GM23338 (cell line): Measurements from ENCODE around the gene TEX101. TPM values are rescaled to one million over a fixed set of nuclear protein-coding genes. Genes with fewer than 3 reads are reported as not detected.

Source experiments
- ATAC-seq: fragments of 200-7000 bp; cut with Tn5 transposase; 3 replicates; pipeline ENCODE4 v1.9.1; 2020
- DNase-seq: peaks from one replicate; pipeline ENCODE4 v3.0.0-alpha.2; 2015; ENCODE audit warnings: low spot score
- H2AFZ ChIP-seq: fragments of 200-600 bp; sonication (generic); 2 replicates; pipeline ENCODE4 v1.8.0; 2016; ENCODE audit warnings: antibody characterized with exemption, mild to moderate bottlenecking, moderate library complexity
- H3F3A ChIP-seq: fragments of 200-600 bp; sonication (generic); replicated peaks from 2 replicates; pipeline ENCODE4 v1.8.0; 2017; ENCODE audit warnings: antibody characterized with exemption, mixed run types, low read depth
- H3K27ac ChIP-seq: fragments of 200-600 bp; sonication (generic); 2 replicates; pipeline ENCODE4 v1.6.1; 2016; ENCODE audit warnings: low read depth
- H3K27me3 ChIP-seq: fragments of 200-600 bp; sonication (generic); 2 replicates; pipeline ENCODE4 v1.8.0; 2016; ENCODE audit warnings: mild to moderate bottlenecking, mixed run types, moderate library complexity; ENCODE audit not compliant: insufficient read depth
- H3K36me3 ChIP-seq: fragments of 200-600 bp; sonication (generic); 2 replicates; pipeline ENCODE4 v1.8.0; 2016; ENCODE audit warnings: mild to moderate bottlenecking; ENCODE audit not compliant: insufficient read depth
- H3K4me1 ChIP-seq: fragments of 200-600 bp; sonication (generic); 2 replicates; pipeline ENCODE4 v1.8.0; 2016; ENCODE audit warnings: mild to moderate bottlenecking, moderate library complexity; ENCODE audit not compliant: insufficient read depth
- H3K4me2 ChIP-seq: fragments of 200-600 bp; sonication (generic); 2 replicates; pipeline ENCODE4 v1.7.1; 2017; ENCODE audit warnings: mixed run types
- H3K4me3 ChIP-seq: fragments of 200-600 bp; sonication (generic); 2 replicates; pipeline ENCODE4 v1.6.1; 2016; ENCODE audit warnings: mixed run types
- H3K79me2 ChIP-seq: fragments of 200-600 bp; sonication (generic); replicated peaks from 2 replicates; pipeline ENCODE4 v1.8.0; 2017; ENCODE audit warnings: mild to moderate bottlenecking; ENCODE audit not compliant: insufficient read depth
- H3K9me2 ChIP-seq: fragments of 200-600 bp; sonication (generic); 2 replicates; pipeline ENCODE4 v1.8.0; 2017; ENCODE audit not compliant: insufficient read depth
- H4K20me1 ChIP-seq: fragments of 200-600 bp; sonication (generic); replicated peaks from 2 replicates; pipeline ENCODE4 v1.8.0; 2017; ENCODE audit warnings: mild to moderate bottlenecking; ENCODE audit not compliant: insufficient read depth
- H3K27ac Mint-ChIP-seq: 2 replicates; pipeline ENCODE4 v1.8.0; 2020; ENCODE audit warnings: inconsistent platforms, mild to moderate bottlenecking, moderate library complexity, mixed read lengths
- H3K27me3 Mint-ChIP-seq: 3 replicates; pipeline ENCODE4 v1.8.0; 2022; ENCODE audit warnings: low read depth, mild to moderate bottlenecking, moderate library complexity, mixed read lengths, inconsistent platforms; ENCODE audit not compliant: insufficient read depth, poor library complexity
- H3K36me3 Mint-ChIP-seq: 3 replicates; pipeline ENCODE4 v1.8.0; 2021; ENCODE audit warnings: low read depth, mild to moderate bottlenecking, inconsistent platforms, moderate library complexity, mixed read lengths
- H3K4me1 Mint-ChIP-seq: 3 replicates; pipeline ENCODE4 v1.8.0; 2020; ENCODE audit warnings: mild to moderate bottlenecking, inconsistent platforms, mixed read lengths
- H3K4me3 Mint-ChIP-seq: 3 replicates; pipeline ENCODE4 v1.8.0; 2021; ENCODE audit warnings: moderate library complexity, mild to moderate bottlenecking, inconsistent platforms, mixed read lengths
- H3K9me3 Mint-ChIP-seq: 3 replicates; pipeline ENCODE4 v1.8.0; 2020; ENCODE audit warnings: moderate library complexity, mild to moderate bottlenecking, inconsistent platforms, mixed read lengths
- CREB1 ChIP-seq: fragments of 250-450 bp; sonication (Bioruptor Pico); IDR thresholded peaks from 2 replicates; pipeline ENCODE4 v1.5.0; 2020; ENCODE audit warnings: low read depth, mild to moderate bottlenecking, moderate library complexity
- ETS1 ChIP-seq: IDR thresholded peaks from 2 replicates; pipeline ENCODE4 v1.6.1; 2016; ENCODE audit warnings: antibody characterized with exemption
- EZH2 ChIP-seq: fragments of 200-600 bp; sonication (generic); IDR thresholded peaks from one replicate; pipeline ENCODE4 v1.8.0; 2017; ENCODE audit warnings: antibody characterized with exemption, mild to moderate bottlenecking, low read depth; ENCODE audit not compliant: unreplicated experiment
- EZH2phosphoT487 ChIP-seq: fragments of 200-600 bp; sonication (generic); IDR thresholded peaks from one replicate; pipeline ENCODE4 v1.8.1; 2018; ENCODE audit warnings: antibody characterized with exemption; ENCODE audit not compliant: unreplicated experiment
- JUNB ChIP-seq: IDR thresholded peaks from one replicate; pipeline ENCODE4 v1.6.1; 2016; ENCODE audit warnings: antibody characterized with exemption; ENCODE audit not compliant: unreplicated experiment
- POLR2AphosphoS5 ChIP-seq: IDR thresholded peaks from 2 replicates; pipeline ENCODE4 v1.6.1; 2016; ENCODE audit warnings: antibody characterized with exemption, low read depth
- REST ChIP-seq: IDR thresholded peaks from one replicate; pipeline ENCODE4 v1.6.1; 2018; ENCODE audit warnings: antibody characterized with exemption; ENCODE audit not compliant: unreplicated experiment
- STAT1 ChIP-seq: IDR thresholded peaks from one replicate; pipeline ENCODE4 v1.6.1; 2016; ENCODE audit warnings: antibody characterized with exemption; ENCODE audit not compliant: unreplicated experiment
- ZNF114 ChIP-seq: fragments of 250-450 bp; sonication (Bioruptor Pico); IDR thresholded peaks from 2 replicates; pipeline ENCODE4 v1.5.0; 2020; ENCODE audit warnings: mild to moderate bottlenecking, moderate library complexity
- ZNF331 ChIP-seq: fragments of 250-450 bp; sonication (Bioruptor Pico); IDR thresholded peaks from 2 replicates; pipeline ENCODE4 v1.5.0; 2020; ENCODE audit warnings: low read depth, mild to moderate bottlenecking, moderate library complexity
- ZNF462 ChIP-seq: fragments of 250-450 bp; sonication (Bioruptor Pico); IDR thresholded peaks from 2 replicates; pipeline ENCODE4 v1.5.0; 2020; ENCODE audit warnings: mild to moderate bottlenecking, moderate library complexity
- polyA plus RNA-seq: library from polyadenylated mRNA; unstranded; fragments of >200 nt; fragmentation: Nextera tagmentation; extraction: Ambion mirVana; gene quantifications from 2 replicates; pipeline ENCODE4 v1.2.1, GENCODE V29; 2016
- total RNA-seq: library from RNA; depleted of rRNA; stranded (reverse); fragments of >200 nt; shearing (Covaris generic); gene quantifications from 2 replicates; pipeline ENCODE4 v1.2.3, GENCODE V29; 2014

Gene TEX101
- total and polyA plus RNA-seq, 2 experiments from 2014 or later: not detected

GRCh38 chr19:43437712-43438111, 23.0 kb downstream of the TEX101 start (continued):
- TF ChIP-seq ETS1: no peak

- no peak overlapping the region for H3K4me3 ChIP-seq
- no peaks in the 10 kb centered on the region; the same call in 1 of the 2 replicates for H3K4me1 ChIP-seq
- Mint-ChIP-seq H3K4me1 (no peaks in the 10 kb centered on the region), H3K9me3 (peaks cover 5% of the 10 kb centered on the region; the same call in 2 of the 3 replicates), H3K4me3 (no peak overlapping the region), H3K27me3 (peaks cover 4% of the 10 kb centered on the region), H3K27ac (no peak overlapping the region), H3K36me3 (no peaks in the 10 kb centered on the region; the same call in 2 of the 3 replicates)
- H3K4me2 ChIP-seq: no peak overlapping the region
- H4K20me1 ChIP-seq: no peaks in the 10 kb centered on the region
- H2AFZ ChIP-seq: no peak overlapping the region
- ATAC-seq (no peak), DNase-seq (no peak)
- H3K27ac ChIP-seq: no peak overlapping the region
- H3F3A ChIP-seq: no peaks in the 10 kb centered on the region
- H3K79me2 ChIP-seq: no peaks in the 10 kb centered on the region
- no peaks in the 10 kb centered on the region for H3K9me2 ChIP-seq
- no peaks in the 10 kb centered on the region for H3K27me3 ChIP-seq
- H3K36me3 ChIP-seq: no peaks in the 10 kb centered on the region
- no peak for TF ChIP-seq EZH2phosphoT487
- no peak for TF ChIP-seq REST
- no peak for TF ChIP-seq ZNF331 (CRISPR knock-in tag)
- TF ChIP-seq CREB1 (CRISPR knock-in tag): no peak
- no peak for TF ChIP-seq ETS1
- TF ChIP-seq ZNF462 (CRISPR knock-in tag): no peak
- no peak for TF ChIP-seq POLR2AphosphoS5
- TF ChIP-seq ZNF114 (CRISPR knock-in tag): no peak
- no peak for TF ChIP-seq JUNB
- no peak for TF ChIP-seq STAT1
- TF ChIP-seq EZH2: no peak
Measured at GRCh38 chr19:43438291-43439031, 23.8 kb downstream of the TEX101 start.
